Fibroblast of villous mesenchyme (primary cell): ENCODE data around the gene IL9R. TPM values are rescaled to one million over a fixed set of nuclear protein-coding genes. Genes with fewer than 3 reads are reported as not detected.

Experiments used
- DNase-seq: peaks from one replicate; pipeline ENCODE4 v3.0.0-alpha.2; 2010; ENCODE audit warnings: low read depth
- H3K4me3 ChIP-seq: 2 replicates; pipeline ENCODE4 v1.5.1; 2011; ENCODE audit warnings: low read depth, mild to moderate bottlenecking, low read length
- total RNA-seq: library from RNA; depleted of rRNA; stranded (reverse); fragments of >200 nt; gene quantifications from 2 replicates; pipeline ENCODE4 v1.2.3, GENCODE V29; 2012
- TF ChIP-seq, protein P1 (sequence below): IDR thresholded peaks from 2 replicates; pipeline ENCODE4 v1.5.1; 2012; ENCODE audit warnings: low read depth, mild to moderate bottlenecking, low read length; ENCODE audit not compliant: insufficient read depth

IL9R gene, protein sequence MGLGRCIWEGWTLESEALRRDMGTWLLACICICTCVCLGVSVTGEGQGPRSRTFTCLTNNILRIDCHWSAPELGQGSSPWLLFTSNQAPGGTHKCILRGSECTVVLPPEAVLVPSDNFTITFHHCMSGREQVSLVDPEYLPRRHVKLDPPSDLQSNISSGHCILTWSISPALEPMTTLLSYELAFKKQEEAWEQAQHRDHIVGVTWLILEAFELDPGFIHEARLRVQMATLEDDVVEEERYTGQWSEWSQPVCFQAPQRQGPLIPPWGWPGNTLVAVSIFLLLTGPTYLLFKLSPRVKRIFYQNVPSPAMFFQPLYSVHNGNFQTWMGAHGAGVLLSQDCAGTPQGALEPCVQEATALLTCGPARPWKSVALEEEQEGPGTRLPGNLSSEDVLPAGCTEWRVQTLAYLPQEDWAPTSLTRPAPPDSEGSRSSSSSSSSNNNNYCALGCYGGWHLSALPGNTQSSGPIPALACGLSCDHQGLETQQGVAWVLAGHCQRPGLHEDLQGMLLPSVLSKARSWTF
- not detected in 2 replicates for total RNA-seq

GRCh38 chrX:155997436-155997835 lies at the start of gene IL9R:
IL9R (plus strand) TSS chrX:155997696; CDS start chrX:155997760, 64 bp downstream.
- TF ChIP-seq, protein P1, sequence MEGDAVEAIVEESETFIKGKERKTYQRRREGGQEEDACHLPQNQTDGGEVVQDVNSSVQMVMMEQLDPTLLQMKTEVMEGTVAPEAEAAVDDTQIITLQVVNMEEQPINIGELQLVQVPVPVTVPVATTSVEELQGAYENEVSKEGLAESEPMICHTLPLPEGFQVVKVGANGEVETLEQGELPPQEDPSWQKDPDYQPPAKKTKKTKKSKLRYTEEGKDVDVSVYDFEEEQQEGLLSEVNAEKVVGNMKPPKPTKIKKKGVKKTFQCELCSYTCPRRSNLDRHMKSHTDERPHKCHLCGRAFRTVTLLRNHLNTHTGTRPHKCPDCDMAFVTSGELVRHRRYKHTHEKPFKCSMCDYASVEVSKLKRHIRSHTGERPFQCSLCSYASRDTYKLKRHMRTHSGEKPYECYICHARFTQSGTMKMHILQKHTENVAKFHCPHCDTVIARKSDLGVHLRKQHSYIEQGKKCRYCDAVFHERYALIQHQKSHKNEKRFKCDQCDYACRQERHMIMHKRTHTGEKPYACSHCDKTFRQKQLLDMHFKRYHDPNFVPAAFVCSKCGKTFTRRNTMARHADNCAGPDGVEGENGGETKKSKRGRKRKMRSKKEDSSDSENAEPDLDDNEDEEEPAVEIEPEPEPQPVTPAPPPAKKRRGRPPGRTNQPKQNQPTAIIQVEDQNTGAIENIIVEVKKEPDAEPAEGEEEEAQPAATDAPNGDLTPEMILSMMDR, result no peak
- no peak for DNase-seq
- H3K4me3 ChIP-seq, result no peak within 1 kb of the TSS

DNA sequence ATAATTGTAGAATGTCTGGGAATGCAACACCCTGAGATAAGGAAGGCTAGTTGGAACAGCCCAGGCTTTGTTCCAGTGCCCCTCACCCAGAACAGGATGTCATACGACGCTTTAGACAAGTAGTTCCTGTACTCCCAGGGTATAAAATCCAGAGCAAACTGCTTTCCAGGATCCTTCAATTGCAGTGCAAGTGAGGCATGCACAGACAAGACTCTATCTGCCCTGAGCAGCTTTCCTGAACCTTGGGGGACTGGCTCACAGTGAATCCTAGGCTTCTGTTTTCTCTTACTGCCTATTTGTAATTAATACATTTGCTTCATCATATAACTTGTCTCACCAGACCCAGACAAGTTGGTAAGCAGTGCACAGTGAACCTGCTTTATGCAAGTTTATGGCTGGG lies 48.4 kb upstream of the IL9R start:
- TF ChIP-seq, protein P1, result no peak
- H3K4me3 ChIP-seq, result no peak overlapping the region
- no peak for DNase-seq

DNA sequence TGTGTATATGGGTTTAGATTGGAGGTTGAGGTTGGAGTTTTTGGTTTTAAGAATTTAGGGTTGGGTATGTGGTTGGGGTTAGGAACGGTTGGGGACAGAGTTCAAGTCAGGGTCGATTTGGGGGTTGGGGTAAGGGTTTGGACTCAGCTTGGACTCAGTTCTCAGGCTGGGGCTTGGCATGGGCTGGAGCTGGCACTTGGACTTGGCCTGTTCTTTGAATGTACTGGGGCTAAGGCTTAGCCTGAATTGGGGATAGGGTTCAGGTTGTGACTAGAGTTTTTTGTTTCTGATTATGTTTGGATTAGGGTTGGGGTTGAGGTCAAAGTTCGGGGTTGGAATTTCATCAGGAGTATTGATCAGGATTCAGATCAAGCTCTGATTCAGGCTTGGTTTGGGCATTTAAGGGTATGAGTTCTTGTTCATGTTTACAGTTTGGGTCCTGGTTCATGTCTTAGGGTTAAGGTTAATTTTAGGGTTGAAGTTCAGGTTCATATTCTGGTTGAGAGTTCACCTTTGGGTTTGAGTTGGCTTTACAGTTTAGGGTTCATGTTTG lies 46.2 kb upstream of the IL9R start:
- no peak overlapping the region for H3K4me3 ChIP-seq
- TF ChIP-seq, protein P1, result no peak
- DNase-seq, result no peak

- TF ChIP-seq, protein P1, result no peak
- no peak overlapping the region for H3K4me3 ChIP-seq
- no peak for DNase-seq
Measured at GRCh38 chrX:155953055-155953454, 44.4 kb upstream of the IL9R start.

GRCh38 chrX:155954793-155955192 lies 42.7 kb upstream of the IL9R start:
- no peak overlapping the region for H3K4me3 ChIP-seq

DNA sequence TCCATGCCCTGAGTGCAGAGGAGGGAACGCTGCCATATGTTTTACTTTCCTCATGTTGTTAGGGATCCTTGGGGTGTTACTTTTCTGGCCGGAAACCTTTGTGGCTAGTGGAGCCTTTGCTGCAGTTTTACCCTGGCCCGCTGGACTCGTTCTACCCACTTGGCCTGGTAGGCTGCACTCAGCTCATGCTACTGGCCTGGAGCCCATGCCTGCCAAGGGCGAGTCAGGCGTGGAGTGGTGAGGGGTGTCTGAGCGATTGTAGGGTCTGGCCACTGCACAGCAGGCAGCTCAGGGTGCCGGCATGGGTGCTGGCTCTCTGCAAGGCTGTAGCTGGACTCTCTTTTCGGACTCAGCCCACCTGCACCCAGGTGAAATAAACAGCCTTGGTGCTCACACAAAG lies 41.4 kb upstream of the IL9R start:
- TF ChIP-seq, protein P1, result no peak
- no peak for DNase-seq
- H3K4me3 ChIP-seq, result no peak overlapping the region

More at GRCh38 chrX:155954793-155955192, 42.7 kb upstream of the IL9R start:
- TF ChIP-seq, protein P1, result no peak
- DNase-seq, result no peak

DNA sequence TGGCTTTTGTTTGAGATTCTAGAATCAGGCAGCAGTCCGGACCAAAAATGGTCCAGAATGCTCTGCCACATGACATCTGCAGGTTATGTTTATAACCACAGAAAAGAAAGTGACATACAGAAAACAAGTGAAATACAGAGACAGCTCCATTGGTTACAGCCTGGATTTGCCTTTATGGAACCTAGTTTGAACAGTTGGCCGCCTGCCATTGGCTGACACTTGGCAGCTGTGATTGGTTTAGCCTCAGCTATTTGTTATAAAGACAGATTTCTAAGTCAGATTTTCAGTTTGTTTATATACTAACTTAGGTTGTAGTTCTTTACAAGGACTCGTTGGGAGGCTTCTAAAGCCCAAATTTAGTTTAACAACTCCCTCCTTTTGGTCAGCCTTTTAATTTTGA lies 40.8 kb upstream of the IL9R start:
- TF ChIP-seq, protein P1, result no peak
- no peak overlapping the region for H3K4me3 ChIP-seq
- DNase-seq, result peak; percentile 12
